ENCODE data around the gene MED9.

GRCh38 chr17:17498606-17499301 lies 22.0 kb downstream of the MED9 start:
- TF ChIP-seq ZFP37 (tag by site-specific recombination; IDR thresholded peaks at IDR 0.05) (no peak), ATF2 (tag by site-specific recombination; IDR thresholded peaks at IDR 0.05; ENCODE audit: low read depth) (no peak), ZNF768 (tag by site-specific recombination; IDR thresholded peaks at IDR 0.05) (no peak), CTCF (tag by site-specific recombination; IDR thresholded peaks at IDR 0.05) (no peak), BCL11A (tag by site-specific recombination; IDR thresholded peaks at IDR 0.05; ENCODE audit: low read depth) (no peak), ZNF184 (tag by site-specific recombination; IDR thresholded peaks at IDR 0.05) (no peak), ZNF362 (tag by site-specific recombination; IDR thresholded peaks at IDR 0.05) (no peak), YY1 (tag by site-specific recombination; IDR thresholded peaks at IDR 0.05) (no peak), PBX3 (CRISPR knock-in tag; IDR thresholded peaks at IDR 0.05) (no peak), ZNF341 (tag by site-specific recombination; IDR thresholded peaks at IDR 0.05; ENCODE audit: low read depth) (no peak), SP2 (tag by site-specific recombination; IDR thresholded peaks at IDR 0.05) (no peak), ZNF2 (tag by site-specific recombination; IDR thresholded peaks at IDR 0.05) (no peak), GLIS2 (tag by site-specific recombination; IDR thresholded peaks at IDR 0.05) (no peak)
